Measurements from ENCODE around the gene EEF1A2.

Gene EEF1A2

DNA sequence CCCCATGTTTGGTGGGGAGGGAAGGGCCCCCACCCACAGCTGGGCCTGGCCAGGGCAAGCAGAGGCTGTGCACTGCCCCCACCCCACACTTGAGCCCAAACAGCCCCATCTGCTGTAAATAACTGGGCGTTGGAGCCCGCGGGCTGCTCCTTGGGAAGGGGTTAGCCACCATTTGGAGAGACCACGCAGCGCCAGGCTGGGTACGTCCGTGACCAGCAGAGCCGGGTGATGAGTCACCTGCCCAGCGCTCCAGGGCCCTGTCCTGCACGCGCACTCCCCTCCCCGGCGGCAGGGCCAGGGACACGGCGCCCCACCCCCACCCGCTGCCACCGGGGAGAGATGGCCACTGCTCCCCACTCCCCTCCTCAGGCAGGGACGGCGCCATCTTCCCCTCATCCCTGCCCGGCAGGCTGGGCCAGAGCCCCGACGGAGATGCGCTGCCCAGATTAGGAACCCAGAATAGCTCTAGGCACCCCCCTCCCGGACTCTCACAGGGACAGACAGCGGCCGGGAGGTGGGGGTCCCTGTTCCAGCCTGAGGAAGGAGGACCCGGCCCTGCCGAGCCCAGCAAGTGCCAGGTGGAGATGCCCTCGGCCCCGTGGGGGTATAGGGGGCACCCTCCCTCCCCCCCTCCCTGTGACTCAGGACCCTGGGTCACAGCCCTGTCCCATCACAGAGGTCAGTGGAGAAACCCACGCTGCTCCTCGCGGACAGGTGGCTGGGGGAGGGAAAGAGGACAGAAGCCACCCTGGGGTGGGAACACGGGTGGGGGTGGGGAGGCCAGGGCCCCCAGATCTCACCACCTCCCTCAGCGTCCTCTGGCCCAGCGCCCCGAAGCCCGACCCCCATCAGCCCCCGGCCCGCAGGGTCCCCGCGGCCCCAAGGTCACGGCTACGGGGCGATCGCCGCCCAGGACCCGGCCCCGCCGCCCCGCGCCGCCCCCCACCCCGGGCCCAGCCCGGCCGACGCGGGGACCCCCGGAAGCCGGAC lies 642 bp downstream of the EEF1A2 start:
- no peak for DNase-seq

DNA sequence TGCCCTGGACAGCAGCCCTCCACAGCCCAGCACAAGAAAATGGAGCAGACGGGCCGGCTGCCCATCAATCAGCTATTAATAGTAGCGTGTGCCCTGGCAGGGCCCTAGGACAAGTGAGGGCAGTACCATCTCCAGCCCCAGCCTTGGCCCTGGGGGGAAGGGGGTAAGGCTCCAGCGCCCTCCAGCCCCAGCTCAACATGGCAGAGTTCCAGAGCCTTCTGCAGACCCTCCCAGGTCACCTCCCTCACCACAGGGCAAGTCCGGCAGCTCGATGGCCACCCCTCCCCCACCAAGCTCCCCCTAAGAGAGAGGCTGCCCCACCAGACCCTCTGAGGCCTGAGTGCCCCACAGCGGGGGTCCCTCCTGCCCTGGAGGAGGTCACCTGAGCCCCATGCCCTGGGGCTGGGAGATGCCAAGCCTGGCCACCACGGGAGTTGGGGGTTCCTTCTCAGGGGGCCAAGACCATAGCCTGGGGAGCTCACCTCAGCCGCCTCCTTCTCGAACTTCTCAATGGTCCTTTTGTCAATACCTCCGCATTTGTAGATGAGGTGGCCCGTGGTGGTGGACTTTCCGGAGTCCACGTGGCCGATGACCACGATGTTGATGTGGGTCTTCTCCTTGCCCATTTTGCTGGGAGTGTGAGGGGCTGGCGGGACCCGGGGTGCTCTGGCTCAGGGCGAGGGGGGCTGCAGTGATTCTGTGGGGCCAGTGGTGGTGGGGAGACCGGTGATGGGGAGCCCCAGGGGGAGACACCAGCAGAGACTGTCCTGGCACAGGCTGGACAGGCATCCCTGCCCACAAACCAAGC lies 1.5 kb downstream of the EEF1A2 start:
- no peak for DNase-seq

DNA sequence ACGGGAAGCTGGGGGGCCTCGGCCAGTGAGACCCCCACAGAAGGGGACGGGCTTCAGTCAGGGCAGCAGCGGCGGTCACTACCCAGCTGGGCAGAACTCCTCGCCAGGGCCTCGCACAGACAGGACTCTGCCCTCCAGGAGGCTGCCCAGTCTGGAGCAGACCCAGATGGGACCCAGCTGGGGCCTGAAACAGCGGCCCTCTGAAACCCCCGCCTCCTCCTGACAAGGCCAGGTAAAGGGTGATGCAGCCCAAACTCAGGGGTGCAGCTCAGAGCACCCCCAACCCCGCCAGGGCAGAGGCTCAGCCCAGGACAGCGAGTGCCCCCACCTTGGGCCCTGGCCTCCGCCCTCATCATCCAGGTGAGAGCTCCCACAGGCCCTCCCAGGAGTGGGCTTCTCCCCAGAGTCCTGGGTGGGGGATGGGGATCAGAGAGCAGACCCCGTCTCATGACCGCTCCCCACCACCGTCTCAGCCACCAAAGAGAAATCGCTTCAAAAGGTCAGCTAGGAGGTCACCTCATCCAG lies 2.2 kb downstream of the EEF1A2 start:
- DNase-seq: no peak

- peak; percentile 66 for DNase-seq
Observed at GRCh38 chr20:63495741-63496595, 2.9 kb downstream of the EEF1A2 start.

DNA sequence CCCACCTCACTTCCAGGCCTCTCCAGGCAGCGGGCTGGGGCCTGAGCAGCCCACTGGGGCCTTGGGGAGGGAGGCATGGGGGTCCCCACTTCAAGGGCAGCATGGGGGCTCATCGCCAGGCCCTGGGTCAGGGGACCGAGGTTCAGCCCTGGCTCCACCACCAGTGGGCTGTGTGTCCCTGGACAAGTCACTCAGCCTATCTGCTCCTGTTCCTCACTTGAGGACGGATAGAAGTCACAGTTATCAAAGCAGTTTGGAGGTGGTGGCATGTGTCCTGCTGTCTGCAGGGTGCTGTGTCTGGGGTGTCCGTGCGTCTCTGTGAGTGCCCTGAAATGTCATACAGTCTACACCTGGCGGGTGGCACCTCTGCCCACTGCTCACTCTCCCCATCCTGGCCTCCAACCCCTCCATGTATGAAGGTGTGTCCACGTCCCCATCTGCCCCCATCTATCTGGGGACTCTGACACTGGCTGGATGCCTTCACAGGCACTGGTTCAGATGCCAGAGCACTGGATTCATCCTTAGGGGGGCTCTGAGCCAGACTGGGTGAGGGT lies 3.6 kb downstream of the EEF1A2 start:
- no peak for DNase-seq

- no peak for DNase-seq
Observed at GRCh38 chr20:63494420-63495166, 4.3 kb downstream of the EEF1A2 start.

GRCh38 chr20:63494084-63494419 lies 4.8 kb downstream of the EEF1A2 start:
- no peak for DNase-seq

DNA sequence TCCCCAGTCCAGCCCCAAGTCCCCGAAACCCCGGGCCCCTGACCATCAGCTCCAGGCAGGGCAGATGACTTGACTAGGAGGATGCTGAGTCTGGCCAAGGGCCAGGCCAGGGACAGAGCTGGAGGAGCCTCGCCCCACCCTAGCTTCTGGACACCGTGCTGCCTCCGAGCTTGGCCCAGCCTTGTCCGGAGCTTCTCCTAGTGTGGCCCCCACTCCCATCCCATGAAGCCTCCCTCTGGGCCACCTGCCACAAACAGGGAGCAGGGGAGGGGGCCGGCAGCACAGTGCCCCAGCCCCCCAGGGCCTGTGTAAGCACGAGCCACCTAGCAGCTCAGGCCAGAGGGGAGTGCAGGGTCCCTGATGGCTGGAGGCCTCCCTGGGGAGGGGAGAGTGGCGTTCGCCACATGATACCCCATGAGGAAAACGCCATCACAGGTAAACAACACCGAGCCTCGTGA lies 5.3 kb downstream of the EEF1A2 start:
- no peak for DNase-seq

DNA sequence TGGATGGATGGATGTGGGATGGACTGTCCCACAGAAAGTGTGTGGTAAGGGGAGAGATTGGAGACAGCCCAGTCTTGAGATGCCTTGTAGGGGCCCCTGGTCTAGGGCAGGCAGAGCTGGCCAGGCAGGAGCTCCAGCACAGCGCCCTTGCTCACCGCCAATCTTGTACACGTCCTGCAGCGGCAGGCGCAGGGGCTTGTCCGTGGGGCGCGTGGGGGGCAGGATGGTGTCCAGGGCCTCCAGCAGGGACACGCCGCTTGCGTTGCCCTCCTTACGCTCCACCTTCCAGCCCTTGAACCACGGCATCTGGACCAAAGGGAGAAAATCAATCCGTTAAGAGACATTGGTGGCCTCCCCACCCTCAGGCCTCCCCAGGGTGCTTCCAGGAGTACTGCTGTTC lies 5.9 kb downstream of the EEF1A2 start:
- DNase-seq: no peak

GRCh38 chr20:63492518-63492917 lies 6.4 kb downstream of the EEF1A2 start:
- no peak for DNase-seq

GRCh38 chr20:63491635-63492230 lies 7.2 kb downstream of the EEF1A2 start:
- no peak for DNase-seq

DNA sequence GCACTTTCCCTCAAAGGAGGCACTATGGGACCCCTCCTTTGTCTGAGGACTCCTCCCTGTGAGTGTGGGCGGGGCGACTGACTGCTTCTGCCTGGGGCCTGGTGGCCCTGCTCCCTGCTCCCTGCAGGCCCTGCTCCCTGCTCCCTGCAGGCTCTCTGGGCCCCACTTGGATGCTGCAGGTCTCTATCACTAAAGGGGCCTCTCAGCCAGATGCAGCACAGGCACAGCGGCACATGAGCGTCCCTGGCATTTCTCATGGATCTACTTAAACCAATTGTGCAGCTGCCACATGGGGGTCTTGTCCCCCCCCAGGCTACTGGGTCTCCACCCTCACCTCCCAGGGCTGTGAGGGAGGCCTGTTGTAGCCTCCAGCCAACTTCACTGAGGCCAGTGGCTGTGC lies 7.8 kb downstream of the EEF1A2 start:
- DNase-seq: no peak

DNA sequence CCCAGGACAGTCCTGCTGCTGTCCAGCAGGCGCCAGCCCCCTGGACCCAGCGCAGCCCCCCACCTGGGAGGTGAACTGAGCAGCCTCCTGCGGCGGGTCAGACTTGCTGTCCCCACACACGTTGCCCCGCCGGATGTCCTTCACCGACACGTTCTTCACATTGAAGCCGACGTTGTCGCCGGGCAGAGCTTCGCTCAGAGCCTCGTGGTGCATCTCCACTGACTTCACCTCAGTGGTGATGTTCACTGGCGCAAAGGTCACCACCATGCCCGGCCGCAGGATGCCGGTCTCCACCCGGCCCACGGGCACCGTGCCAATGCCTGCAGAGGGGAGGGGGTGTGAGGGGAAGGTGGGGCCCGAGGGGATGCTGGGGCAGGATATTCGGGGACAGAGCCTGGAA lies 8.5 kb downstream of the EEF1A2 start:
- no peak for DNase-seq

- DNase-seq: no peak
Observed at GRCh38 chr20:63488315-63489251, 10.3 kb downstream of the EEF1A2 start.

DNA sequence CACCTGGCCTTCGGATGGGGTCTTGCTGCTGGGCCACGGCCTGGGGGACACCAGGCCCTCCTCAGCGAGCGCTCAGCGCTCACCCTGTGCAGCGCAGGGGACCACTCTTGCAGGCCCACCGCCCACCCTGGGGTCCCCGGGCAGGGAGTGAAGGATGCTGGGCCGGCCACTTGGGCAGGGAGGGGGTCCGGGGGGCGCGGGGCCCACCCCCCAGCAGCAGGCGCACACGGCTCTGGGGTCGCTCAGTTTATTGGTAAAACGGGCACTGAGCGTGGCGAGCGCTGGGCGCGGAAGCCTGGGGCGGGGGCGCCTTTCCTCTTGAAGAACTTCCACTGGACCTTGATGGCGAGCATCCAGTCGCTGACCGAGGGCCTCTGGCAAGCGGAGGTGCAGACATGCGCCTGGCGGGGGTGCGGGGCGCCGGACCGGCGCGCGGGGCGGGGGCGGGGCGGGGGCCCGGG lies 11.1 kb downstream of the EEF1A2 start:
- no peak for DNase-seq

GRCh38 chr20:63487116-63487764 lies 11.6 kb downstream of the EEF1A2 start:
- no peak for DNase-seq

DNA sequence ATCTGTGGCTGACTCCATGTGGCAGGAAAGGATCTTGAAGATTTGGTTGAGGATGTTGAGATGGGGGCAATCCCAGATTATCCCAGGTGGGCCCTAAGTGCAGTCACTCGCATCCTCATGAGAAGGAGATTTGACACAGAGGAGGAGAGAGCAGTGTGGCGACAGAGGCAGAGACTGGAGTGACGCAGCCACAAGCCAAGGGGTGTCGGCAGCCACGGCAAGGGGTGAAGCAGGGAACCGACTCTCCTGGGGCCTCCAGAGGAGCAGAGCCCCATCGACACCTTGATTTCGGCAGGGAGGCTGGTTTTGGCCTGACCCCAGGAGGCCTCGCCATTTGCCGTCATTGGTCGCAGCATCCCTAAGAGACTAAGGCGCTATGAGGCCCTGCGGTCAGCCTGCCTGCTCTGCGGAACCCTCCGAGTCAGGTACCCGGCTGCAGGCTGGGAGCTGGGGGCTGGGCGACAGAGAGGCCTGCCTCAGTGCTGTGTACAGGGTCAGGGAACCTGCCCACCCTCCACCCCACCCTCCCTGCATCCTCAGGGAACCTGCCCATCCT lies 12.5 kb downstream of the EEF1A2 start:
- DNase-seq: no peak

- DNase-seq: no peak
Observed at GRCh38 chr20:63484651-63485403, 14.1 kb downstream of the EEF1A2 start.

Data from NCI-H1436 (cell line).